NCI-H2227 (cell line): Measurements from ENCODE around the gene TRMT44.

Experiments used
- DNase-seq: peaks from one replicate; lab custom pipeline; 2025; ENCODE audit not compliant: unreplicated experiment; lab: John Stamatoyannopoulos, UW

TRMT44 gene

GRCh38 chr4:8434251-8435073 is 6.1 kb upstream of the TRMT44 start:
- no peak for DNase-seq

- DNase-seq = no peak
Observed at GRCh38 chr4:8435656-8436121, 4.9 kb upstream of the TRMT44 start.

GRCh38 chr4:8437281-8437680 is 3.3 kb upstream of the TRMT44 start:
- DNase-seq = no peak

- DNase-seq = no peak
Observed at GRCh38 chr4:8438743-8439142, 1.8 kb upstream of the TRMT44 start.

GRCh38 chr4:8439168-8439567 is 1.4 kb upstream of the TRMT44 start:
- DNase-seq = no peak

GRCh38 chr4:8439914-8440491 is 574 bp upstream of the TRMT44 start:
- DNase-seq = peak; percentile 33

GRCh38 chr4:8441499-8442091 is 1.0 kb downstream of the TRMT44 start:
- DNase-seq = no peak

- DNase-seq = no peak
Observed at GRCh38 chr4:8442596-8443358, 2.2 kb downstream of the TRMT44 start.

- no peak for DNase-seq
Observed at GRCh38 chr4:8443801-8444200, 3.2 kb downstream of the TRMT44 start.

GRCh38 chr4:8446122-8446521 is 5.5 kb downstream of the TRMT44 start:
- no peak for DNase-seq

GRCh38 chr4:8451440-8452182 is 11.0 kb downstream of the TRMT44 start:
- no peak for DNase-seq

- DNase-seq = no peak
Observed at GRCh38 chr4:8453957-8454356, 13.4 kb downstream of the TRMT44 start.

- DNase-seq = no peak
Observed at GRCh38 chr4:8457646-8458252, 17.2 kb downstream of the TRMT44 start.

GRCh38 chr4:8459867-8460445 is 19.4 kb downstream of the TRMT44 start:
- no peak for DNase-seq

GRCh38 chr4:8461086-8461485 is 20.5 kb downstream of the TRMT44 start:
- DNase-seq = no peak

- DNase-seq = no peak
Observed at GRCh38 chr4:8461616-8462015, 21.0 kb downstream of the TRMT44 start.

GRCh38 chr4:8463811-8464210 is 23.2 kb downstream of the TRMT44 start:
- no peak for DNase-seq

GRCh38 chr4:8464381-8464780 is 23.8 kb downstream of the TRMT44 start:
- no peak for DNase-seq

- DNase-seq = no peak
Observed at GRCh38 chr4:8465615-8466611, 25.3 kb downstream of the TRMT44 start.
